GM19099 (cell line): Measurements from ENCODE around the gene C4orf51.

ENCODE experiments used
- POLR2A ChIP-seq: IDR thresholded peaks from 3 replicates; pipeline ENCODE4 v1.6.1; 2011; ENCODE audit warnings: low read depth; ENCODE audit not compliant: insufficient read length; ENCODE audit errors: extremely low read depth

Gene C4orf51

DNA sequence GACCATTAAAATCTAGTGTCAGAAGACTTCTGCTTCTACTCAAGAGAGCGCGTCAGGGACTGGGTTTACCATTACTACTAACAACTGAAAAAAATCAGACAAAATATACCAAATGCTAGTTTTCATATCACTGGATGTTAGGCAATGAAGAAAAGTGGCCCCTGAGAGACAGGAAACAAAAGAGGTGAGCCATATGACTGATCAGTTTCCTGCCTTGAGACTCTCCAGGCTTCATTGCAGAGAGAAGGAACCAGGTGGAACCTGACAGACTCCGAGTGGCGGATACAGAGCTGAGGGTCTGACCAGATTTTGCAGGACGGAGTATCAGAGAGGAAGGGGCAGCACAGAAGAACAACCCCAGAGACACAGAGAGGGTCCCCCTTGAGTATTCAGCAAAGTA lies 86.3 kb downstream of the C4orf51 start:
- TF ChIP-seq POLR2A: no peak

DNA sequence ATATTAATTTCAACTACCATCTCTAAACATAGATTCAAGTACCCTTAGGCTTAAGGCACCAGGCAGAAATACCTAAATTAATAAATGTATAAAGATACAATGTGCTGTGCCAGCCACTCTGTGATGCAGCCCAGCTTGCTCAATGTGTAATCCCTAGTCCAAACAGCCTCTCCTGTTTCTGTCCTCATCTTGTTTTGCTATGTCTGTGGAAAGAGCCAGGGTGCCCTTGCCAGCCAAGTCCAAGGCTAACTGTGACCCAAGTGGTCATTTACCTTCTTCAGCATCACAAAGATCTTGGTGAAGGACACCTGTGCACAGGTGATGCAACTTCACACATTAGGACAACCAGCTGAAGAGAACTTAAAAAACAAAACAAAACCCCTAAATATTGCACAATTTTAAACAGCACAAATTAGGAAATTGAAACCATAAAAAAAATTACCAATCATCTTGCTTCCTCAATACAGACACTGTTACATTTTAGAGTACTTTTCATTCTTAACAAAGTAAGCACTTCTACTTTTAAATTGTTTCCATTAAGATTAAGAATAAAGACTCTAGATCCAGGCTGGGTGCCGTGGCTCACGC lies 89.6 kb downstream of the C4orf51 start:
- TF ChIP-seq POLR2A: no peak

DNA sequence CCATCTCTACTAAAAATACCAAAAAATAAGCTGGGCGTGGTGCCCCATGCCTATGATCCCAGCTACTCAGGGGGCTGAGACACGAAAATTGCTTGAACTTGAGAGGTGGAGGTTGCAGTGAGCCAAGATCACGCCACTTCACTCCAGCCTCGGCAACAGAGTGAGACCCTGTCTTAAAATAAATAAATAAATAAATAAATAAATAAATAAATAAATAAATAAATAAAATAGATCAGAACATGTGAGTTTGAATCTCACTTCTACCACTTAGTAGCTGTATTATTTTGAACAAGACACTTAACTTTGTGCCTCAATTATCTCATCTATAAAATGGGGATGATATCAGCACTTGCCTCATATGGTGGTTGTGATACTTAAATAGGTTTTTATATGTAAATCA lies 90.2 kb downstream of the C4orf51 start:
- TF ChIP-seq POLR2A: no peak

DNA sequence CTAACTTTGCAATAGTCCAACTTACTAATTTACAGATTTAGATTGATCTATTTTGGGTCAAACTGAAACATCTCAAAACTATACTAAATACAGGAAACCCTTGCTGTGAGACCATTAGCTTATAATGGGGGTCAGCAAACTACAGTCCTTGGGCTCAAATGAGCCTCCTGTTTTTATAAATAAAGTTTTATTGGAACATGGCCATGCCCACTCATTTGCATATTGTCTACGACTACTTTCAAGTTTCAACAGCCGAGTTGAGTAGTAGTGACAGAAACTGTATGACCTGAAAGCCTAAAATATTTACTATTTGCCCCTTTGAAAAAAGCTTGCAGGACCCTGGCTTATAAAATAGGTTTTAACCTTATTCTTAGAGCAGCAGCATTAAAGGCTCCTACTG lies 92.4 kb downstream of the C4orf51 start:
- TF ChIP-seq POLR2A: no peak

DNA sequence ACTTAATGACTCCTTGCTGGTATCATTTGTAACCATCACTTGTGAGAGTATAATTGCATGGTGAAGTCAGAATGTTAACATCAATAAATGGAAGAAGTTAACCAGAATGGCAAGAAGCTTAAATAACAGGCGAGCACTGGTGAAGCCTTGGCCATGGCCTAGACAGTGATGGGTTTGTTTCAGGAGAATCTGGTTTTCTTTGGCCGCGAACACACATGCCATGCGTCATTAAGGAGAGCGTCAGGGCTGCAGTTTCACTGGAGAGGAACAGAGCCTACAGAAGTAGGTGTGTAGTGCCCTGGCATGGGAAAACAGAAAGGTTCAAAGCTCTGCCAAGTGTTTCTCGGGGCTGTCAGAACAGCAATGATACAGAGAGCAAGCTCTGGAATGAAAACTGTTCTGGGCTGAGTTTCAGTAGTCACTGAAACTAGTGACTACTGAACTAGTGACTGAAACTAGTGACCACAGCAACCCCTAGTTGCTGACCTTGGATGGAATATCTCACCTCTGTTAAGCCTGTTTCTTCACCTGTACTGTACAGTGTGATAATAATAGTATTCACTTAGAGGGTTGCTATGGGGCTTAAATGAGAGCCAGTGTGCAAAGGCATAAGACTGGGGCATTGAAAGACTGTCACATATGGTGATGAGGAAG lies 93.8 kb downstream of the C4orf51 start:
- TF ChIP-seq POLR2A: no peak

DNA sequence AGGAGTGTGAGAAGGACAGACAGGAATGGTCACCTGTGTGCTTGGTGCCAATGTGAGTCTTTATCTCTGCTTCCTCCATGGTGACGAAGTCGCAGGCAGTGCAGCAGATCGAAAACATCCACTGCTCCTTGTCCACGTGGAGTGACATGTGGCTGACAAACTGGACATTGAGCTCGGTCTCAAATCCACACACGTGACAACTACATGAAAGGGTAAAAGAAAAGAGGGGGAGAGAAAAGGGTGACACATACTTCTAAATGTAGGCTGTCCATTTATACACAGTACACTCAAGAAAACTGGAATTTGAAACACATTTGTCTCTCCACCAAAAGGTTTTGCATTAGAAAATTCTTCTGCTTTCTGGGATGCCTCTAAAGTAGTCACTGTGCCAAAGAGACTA lies 94.5 kb downstream of the C4orf51 start:
- no peak for TF ChIP-seq POLR2A

DNA sequence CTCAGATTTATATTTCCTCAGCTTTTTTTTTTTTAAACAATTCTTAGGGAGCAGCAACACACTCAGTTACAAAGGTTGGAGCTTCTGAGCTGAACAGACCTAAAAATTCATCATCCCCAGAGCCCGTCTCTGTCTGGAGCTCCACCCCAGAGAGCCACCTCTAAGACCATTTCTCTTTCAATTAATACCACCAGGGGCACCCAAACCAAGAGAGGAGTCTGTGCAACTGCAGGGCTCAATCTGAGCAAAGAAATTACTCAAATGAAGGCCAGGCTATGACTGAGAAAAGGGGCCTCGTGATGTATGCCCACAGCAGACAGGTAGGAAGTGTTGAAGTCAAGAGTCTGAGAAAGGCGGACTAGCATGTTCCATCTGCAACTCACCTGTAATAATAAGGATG lies 95.5 kb downstream of the C4orf51 start:
- no peak for TF ChIP-seq POLR2A

DNA sequence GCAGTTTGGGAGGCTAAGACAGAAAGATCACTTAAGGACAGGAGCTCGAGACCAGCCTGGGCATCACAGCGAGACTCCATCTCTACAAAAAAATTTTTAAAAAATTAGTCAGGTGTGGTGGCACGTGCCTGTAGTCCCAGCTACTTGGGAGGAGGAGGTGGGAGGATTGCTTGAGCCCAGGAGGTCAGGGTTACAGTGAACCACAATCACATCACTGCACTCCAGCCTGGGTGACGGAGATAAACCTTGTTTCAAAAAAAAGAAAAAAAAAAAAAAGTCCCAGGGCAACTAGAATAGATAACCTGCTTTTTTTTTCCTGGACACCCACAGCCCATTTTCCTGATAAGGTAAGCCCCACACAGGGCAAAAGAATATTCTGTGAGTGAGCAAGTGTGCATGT lies 96.3 kb downstream of the C4orf51 start:
- no peak for TF ChIP-seq POLR2A

DNA sequence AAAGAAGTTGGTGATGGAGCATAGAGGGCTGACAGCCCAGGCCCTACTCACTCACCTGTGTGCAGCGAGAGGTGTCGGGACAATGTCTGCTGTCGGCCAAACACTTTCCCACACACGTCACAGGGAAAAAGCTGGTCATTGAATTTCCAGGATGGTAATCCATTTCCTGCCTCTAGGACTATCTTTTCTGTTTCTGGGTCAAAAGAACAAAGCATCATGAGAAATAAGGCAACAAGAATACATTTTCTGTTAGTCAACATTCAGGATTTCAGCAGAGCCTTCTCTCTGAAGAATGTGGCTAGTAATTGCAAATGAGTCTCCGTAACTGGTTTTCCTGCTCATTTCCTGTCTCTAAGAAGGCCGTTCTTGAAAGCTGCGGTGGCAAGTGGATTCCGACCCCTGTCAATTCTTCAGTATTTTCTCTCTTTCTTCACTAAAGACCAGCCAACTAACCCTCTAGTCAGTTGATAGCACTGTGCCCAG lies 99.4 kb downstream of the C4orf51 start:
- no peak for TF ChIP-seq POLR2A

DNA sequence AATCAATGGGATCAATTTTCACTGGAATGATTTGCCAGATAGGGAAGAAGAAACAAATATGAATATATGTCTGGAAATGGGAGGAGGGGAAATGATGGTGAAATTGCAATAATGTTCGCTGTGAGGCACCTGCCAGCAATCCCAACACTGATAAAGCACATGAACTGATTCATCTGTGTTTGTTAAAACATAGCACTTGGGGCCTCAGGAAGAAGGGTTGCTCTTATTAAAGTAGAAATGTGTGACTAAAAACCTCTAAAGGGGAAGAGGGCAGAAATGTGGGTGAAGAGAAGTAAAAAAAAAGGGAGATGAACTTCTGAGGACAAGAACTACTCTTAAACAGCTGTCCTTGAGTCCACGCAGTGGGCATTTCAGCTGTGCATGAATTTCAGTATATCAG lies 101.4 kb downstream of the C4orf51 start:
- no peak for TF ChIP-seq POLR2A
